K562 (cell line): ENCODE data around the gene PRRC2A. TPM values are rescaled to one million over a fixed set of nuclear protein-coding genes. Genes with fewer than 3 reads are reported as not detected.

Experiments
- CHD4 ChIP-seq: fragments of 200-600 bp; sonication (generic); IDR thresholded peaks from 3 replicates; pipeline ENCODE4 v1.6.1; 2012; ENCODE audit warnings: low read depth, mild to moderate bottlenecking, mixed read lengths, low read length, inconsistent platforms; ENCODE audit not compliant: insufficient read depth, insufficient replicate concordance, poor library complexity, severe bottlenecking
- DMBX1 ChIP-seq: fragments of 250-450 bp; sonication (Bioruptor Pico); IDR thresholded peaks from 2 replicates; pipeline ENCODE4 v1.8.0; 2022; ENCODE audit warnings: inconsistent platforms, mild to moderate bottlenecking, moderate library complexity, borderline replicate concordance
- E2F8 ChIP-seq: fragments of 450-650 bp; IDR thresholded peaks from 2 replicates; pipeline ENCODE4 v1.7.1; 2018; ENCODE audit warnings: mild to moderate bottlenecking, low read depth; ENCODE audit not compliant: partially characterized antibody
- FOXA1 ChIP-seq: fragments of 450-650 bp; IDR thresholded peaks from 2 replicates; pipeline ENCODE4 v1.6.1; 2016; ENCODE audit warnings: mild to moderate bottlenecking, borderline replicate concordance
- FOXO4 ChIP-seq: fragments of 450-650 bp; formaldehyde crosslinking; IDR thresholded peaks from 2 replicates; pipeline ENCODE4 v1.4.0; 2020; ENCODE audit warnings: mild to moderate bottlenecking, moderate library complexity
- GABPB2 ChIP-seq: fragments of 250-450 bp; sonication (Bioruptor Pico); conservative IDR thresholded peaks from 2 replicates; pipeline ENCODE4 v1.5.1; 2021; ENCODE audit warnings: mild to moderate bottlenecking
- JUND ChIP-seq, 2 experiments: IDR thresholded peaks; 2 replicates in 1 of 2; 3 replicates in 1 of 2; pipeline ENCODE4 v1.6.1; 2011; ENCODE audit warnings: borderline replicate concordance in 2 of 2, low read depth in 2 of 2, low read length in 2 of 2, improper control_type of control experiment in 1 of 2, missing biosample characterization in 1 of 2, missing genetic modification characterization in 1 of 2, missing genetic modification reagents in 1 of 2
- KLF13 ChIP-seq: fragments of 450-650 bp; IDR thresholded peaks from 2 replicates; pipeline ENCODE4 v1.6.1; 2016; ENCODE audit warnings: missing genetic modification characterization, low read depth, mild to moderate bottlenecking, missing compliant biosample characterization, moderate library complexity, borderline replicate concordance
- MAFG ChIP-seq: fragments of 450-650 bp; conservative IDR thresholded peaks from 2 replicates; pipeline ENCODE4 v1.6.1; 2016; ENCODE audit warnings: missing genetic modification characterization, missing compliant biosample characterization
- MLX ChIP-seq, 2 experiments: fragments of 450-650 bp in 1 of 2; sonication (generic) in 1 of 2; formaldehyde crosslinking; conservative IDR thresholded peaks; 2 replicates each; pipeline versions ENCODE4 v1.4.0 to v1.8.1; 2020 to 2022; ENCODE audit warnings: mild to moderate bottlenecking in 1 of 2, missing genetic modification reagents in 1 of 2
- POLR2A ChIP-seq: fragments of 450-650 bp; conservative IDR thresholded peaks from 2 replicates; pipeline ENCODE4 v1.6.1; 2016
- SOX6 ChIP-seq: fragments of 450-650 bp; IDR thresholded peaks from 2 replicates; pipeline ENCODE4 v1.6.1; 2014; ENCODE audit warnings: mild to moderate bottlenecking
- SPI1 ChIP-seq: IDR thresholded peaks from 2 replicates; pipeline ENCODE4 v1.6.1; 2011; ENCODE audit warnings: low read depth, low read length, control low read depth, borderline replicate concordance
- ZBTB1 ChIP-seq: sonication (generic); formaldehyde crosslinking; IDR thresholded peaks from 2 replicates; pipeline ENCODE4 v1.8.1; 2023; ENCODE audit warnings: missing genetic modification reagents, low read depth, mild to moderate bottlenecking, borderline replicate concordance
- ZBTB11 ChIP-seq, 3 experiments: fragments of 200-800 bp in 1 of 3; fragments of 250-450 bp in 1 of 3; fragments of 450-650 bp in 1 of 3; sonication (Bioruptor Pico) in 1 of 3; sonication (Bioruptor generic) in 1 of 3; formaldehyde crosslinking in 1 of 3; IDR thresholded peaks; 2 replicates each; pipeline versions ENCODE4 v1.6.1 to v1.8.0; 2016 to 2022; ENCODE audit warnings: mild to moderate bottlenecking in 2 of 3, missing genetic modification characterization in 2 of 3, missing compliant biosample characterization in 1 of 3, moderate library complexity in 1 of 3
- ZNF384 ChIP-seq: IDR thresholded peaks from 2 replicates; pipeline ENCODE4 v1.6.1; 2012; ENCODE audit warnings: low read depth, low read length, improper control_type of control experiment
- polyA plus RNA-seq, 8 experiments: library from polyadenylated mRNA; depleted of rRNA in 4 of 8; stranded (reverse) in 5 of 8; unstranded in 3 of 8; fragments of >200 nt; fragmentation: Nextera tagmentation in 2 of 8; fragmentation: Illumina TruSeq in 1 of 8; extraction: Ambion mirVana in 2 of 8; extraction: Trizol in 1 of 8; gene quantifications; 2 replicates each; pipeline versions ENCODE4 v1.2.1 to v1.2.3, GENCODE V29; 2011 to 2014; ENCODE audit warnings: inconsistent platforms in 1 of 8, missing spikeins in 1 of 8
- total RNA-seq, 7 experiments: library from RNA; depleted of rRNA in 6 of 7; stranded (reverse); fragments of >200 nt in 6 of 7; fragmentation: Illumina TruSeq in 2 of 7; extraction: Trizol in 2 of 7; gene quantifications; 2 replicates each; pipeline versions ENCODE4 v1.2.1 to v1.2.3, GENCODE V29; 2011 to 2021; ENCODE audit warnings: low replicate concordance in 1 of 7

PRRC2A gene
- total and polyA plus RNA-seq, 9 of the 15 experiments (the other 6 are each of a cell fraction or from before 2014, with no cell fraction given): 1.0 to 332 (median 63.0) TPM

GRCh38 chr6:31665501-31666336 is 45.2 kb downstream of the PRRC2A start, which contains the start of gene CSNK2B (continued):
- TF ChIP-seq JUND (IDR thresholded peaks at IDR 0.05; ENCODE audit: borderline replicate concordance, low read depth, low read length) (peak; percentile 80), JUND (tag; IDR thresholded peaks at IDR 0.05; ENCODE audit: borderline replicate concordance, low read depth, low read length) (peak; percentile 19; the same call in 1 of the 3 replicates), ZNF384 (no peak; the same call in 1 of the 2 replicates), CHD4 (no peak), GABPB2 (peak; percentile 73), ZBTB1 (peak; percentile 87), KLF13 (tag) (peak; percentile 55; the same call in 1 of the 2 replicates), SOX6 (peak; percentile 40; the same call in 1 of the 2 replicates), SPI1 (peak; percentile 67), FOXO4 (CRISPR knock-in tag) (peak; percentile 69; the same call in 1 of the 2 replicates), E2F8 (peak; percentile 91), MAFG (tag) (no peak), POLR2A (peak; percentile 99), ZBTB11 (CRISPR knock-in tag; IDR thresholded peaks at IDR 0.05) (peak in 1 of 3 experiments; percentile 84; a peak in 2 of 6 replicates), MLX (CRISPR knock-in tag; conservative IDR thresholded peaks at IDR 0.05) (peak in 1 of 2 experiments; percentile 84; a peak in 2 of 4 replicates), FOXA1 (no peak), DMBX1 (CRISPR knock-in tag) (peak; percentile 19)
